Measurements from ENCODE around the gene PSMB10.
"Not testable (repeated sequence)": the region's sequence is repeated elsewhere in the genome, so short reads cannot be mapped to it uniquely, and the experiment has no call there.

Gene PSMB10

DNA sequence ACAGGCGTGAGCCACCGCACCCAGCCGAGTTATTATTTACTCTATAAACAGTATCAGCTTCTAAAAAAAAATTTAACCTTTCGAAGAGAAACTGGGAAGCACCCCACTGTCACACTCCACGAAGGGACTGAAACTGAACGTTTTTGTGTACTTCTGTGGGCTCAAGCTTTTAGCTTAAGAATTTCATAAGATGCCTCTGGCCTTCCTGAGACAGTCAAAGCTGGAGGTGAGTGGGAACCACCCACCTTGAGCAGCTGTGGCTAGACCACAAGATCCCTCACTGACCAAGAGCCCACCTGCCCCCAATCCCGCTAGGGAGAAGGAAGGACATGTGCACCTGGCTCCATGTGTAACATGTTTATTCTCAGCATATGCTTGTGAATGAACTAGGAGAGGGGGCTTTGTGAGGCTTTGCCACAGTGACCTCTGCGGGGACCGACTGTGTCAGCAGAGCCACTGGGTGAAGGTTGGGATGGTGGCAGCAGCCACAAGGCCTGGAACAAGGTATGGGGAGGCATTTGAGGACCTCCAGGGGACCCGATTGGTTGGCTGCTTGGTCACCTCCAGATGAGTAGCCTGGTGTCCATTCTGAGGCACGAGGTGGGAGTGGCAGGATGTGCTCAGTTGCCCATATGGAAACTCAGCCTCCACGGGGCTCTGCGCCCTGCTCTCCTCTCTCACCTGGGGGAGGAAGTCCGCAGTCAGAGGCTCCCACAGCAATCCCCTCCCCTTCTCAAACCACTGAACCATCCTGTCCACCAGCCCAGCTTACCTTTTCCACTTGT lies 38.9 kb upstream of the PSMB10 start:
- H3K27ac ChIP-seq = no peak overlapping the region
- TF ChIP-seq, protein P1, sequence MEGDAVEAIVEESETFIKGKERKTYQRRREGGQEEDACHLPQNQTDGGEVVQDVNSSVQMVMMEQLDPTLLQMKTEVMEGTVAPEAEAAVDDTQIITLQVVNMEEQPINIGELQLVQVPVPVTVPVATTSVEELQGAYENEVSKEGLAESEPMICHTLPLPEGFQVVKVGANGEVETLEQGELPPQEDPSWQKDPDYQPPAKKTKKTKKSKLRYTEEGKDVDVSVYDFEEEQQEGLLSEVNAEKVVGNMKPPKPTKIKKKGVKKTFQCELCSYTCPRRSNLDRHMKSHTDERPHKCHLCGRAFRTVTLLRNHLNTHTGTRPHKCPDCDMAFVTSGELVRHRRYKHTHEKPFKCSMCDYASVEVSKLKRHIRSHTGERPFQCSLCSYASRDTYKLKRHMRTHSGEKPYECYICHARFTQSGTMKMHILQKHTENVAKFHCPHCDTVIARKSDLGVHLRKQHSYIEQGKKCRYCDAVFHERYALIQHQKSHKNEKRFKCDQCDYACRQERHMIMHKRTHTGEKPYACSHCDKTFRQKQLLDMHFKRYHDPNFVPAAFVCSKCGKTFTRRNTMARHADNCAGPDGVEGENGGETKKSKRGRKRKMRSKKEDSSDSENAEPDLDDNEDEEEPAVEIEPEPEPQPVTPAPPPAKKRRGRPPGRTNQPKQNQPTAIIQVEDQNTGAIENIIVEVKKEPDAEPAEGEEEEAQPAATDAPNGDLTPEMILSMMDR (conservative IDR thresholded peaks at IDR 0.05) = no peak

DNA sequence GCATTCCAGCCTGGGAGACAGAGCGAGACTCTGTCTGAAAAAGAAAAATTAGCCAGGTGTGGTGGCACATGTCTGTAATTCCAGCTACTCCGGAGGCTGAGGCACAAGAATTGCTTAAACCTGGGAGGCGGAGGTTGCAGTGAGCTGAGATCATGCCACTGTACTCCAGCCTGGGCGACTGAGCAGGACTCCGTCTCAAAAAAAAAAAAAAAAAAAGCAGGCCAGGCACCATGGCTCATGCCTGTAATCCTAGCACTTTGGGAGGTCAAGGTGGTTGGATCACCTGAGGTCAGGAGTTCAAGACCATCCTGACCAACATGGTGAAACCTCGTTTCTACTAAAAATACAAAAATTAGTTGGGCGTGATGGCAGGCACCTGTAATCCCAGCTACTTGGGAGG lies 35.6 kb upstream of the PSMB10 start:
- not testable (repeated sequence) for H3K27ac ChIP-seq

DNA sequence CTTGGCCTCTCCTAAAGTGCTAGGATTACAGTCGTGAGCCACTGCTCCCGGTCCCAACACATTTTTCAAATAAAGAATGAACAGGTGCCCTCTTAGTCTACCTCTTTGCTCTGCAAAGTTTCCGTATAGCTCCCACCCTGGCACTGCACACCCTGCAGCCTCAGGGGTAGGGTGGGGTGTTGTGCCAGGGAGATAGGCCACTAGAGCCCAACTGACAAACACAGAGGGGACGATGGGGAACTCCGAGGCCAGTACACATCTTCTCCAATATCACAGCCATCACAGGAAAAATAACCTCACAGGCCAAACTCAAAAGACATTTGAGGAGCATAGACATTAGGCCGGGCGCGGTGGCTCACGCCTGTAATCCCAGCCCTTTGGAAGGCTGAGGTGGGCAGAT lies 34.5 kb upstream of the PSMB10 start:
- TF ChIP-seq, protein P1 (conservative IDR thresholded peaks at IDR 0.05) = no peak
- no peak overlapping the region for H3K27ac ChIP-seq

DNA sequence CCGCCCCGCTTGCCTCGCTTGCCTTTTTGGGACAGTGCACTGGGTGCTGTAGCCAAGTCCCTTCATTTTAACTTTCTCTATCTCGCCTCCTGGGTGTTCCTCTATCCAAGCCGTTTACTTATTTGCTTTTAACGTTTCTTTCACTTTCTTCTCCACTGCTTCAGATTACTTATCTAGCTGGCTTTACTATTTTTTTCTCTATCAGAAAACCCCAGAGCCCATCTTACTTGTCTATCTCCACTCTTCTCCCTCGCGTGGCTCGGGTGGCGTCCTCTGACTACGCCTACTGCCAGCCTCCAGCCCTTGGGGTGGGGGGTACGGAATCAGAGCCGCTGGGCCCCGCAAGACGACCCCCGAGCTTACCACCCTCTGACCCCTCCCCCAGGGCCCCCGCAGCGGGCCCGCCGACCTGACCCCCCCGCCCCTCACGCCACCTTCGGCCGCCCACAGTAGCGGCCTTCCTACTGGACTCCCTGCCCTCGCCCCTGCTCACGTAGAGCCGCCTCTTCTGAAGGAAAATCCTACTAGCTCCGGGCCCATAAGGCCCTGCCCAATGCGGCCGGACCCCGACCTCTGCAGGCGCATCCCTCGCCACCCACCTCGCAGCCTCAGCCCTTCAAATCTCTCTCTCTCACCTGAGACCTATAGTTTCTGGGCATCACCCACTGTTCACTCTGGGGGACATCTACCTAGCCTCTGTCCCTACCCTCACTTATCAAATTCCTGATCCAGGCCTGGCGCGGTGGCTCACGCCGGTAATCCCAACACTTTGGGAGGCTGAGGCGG lies 32.8 kb upstream of the PSMB10 start:
- H3K27ac ChIP-seq = peak overlapping the region; percentile 24; the same call in 1 of the 2 replicates
- TF ChIP-seq, protein P1 (conservative IDR thresholded peaks at IDR 0.05) = no peak

DNA sequence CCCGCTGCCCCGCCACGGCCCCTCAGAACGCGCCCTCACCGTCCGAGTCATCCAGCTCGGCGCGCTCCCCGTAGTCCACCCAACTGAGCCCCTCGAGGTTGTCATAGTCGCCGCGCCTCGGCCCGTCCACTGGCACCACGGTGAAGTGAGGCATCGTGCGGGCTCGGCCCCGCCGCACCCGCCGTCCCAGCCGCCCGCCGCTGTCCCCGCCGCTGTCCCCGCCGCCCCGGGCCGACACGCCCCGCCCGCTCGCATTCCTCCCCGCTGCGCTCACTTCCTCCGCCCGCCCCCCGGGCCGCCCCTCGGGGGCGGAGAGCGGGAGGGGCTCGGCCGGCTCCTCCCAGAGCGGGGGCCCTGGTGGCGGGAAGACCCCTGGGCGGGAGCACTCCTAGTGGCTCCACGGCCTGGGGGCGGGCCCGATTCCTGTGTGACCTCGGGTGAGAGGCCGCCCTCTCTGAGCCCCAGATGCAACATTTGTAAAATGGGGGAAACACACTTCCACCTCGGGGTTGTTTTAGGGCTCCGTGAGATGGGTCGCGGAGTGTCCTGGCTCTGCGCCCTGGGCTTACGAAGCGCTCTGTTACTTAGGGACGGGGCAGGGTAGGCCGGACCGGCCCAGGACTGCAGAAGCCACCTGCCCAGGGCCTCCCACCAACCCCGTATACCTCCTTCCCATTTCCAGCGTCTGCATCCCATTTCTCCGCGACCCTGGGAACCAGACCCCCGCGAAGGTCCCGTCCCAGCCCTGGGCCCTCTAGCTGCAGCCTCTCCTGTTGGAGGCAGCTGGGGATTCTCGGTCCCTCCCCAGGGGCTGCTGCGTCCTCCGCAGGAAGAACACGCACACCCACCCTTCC lies 32.0 kb upstream of the PSMB10 start, which contains the start of gene SLC12A4:
Gene SLC12A4 (minus strand): TSS at position 238 of the 854 bp plus-strand sequence. CDS start 84 bp downstream, at position 154.
- H3K27ac ChIP-seq = peak within 1 kb of the TSS; percentile 24; the same call in 1 of the 2 replicates
- TF ChIP-seq, protein P1 (conservative IDR thresholded peaks at IDR 0.05) = no peak

DNA sequence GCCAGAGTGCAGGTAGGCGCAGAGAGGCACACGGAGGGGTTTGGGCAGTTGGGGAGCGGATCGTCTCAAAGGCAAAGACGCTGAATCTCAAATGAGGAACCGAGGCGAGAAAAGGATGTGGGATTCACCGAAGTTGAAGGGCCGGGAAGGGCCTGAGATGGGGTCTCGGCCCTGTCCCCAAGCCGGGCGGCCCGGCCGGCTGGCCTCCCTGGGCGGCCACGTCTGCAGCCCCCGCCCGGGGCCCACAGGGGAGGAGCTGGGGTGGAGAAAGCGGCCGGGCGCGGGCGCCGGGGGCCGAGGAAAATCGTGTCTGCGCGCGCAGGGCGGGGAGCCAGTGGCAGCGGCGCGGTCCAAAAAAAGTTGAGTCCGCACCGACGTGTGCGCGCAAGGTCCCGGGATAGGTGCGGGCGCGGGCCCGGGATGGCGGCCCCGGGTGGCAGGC lies 31.3 kb upstream of the PSMB10 start:
- TF ChIP-seq, protein P1 (conservative IDR thresholded peaks at IDR 0.05) = no peak

DNA sequence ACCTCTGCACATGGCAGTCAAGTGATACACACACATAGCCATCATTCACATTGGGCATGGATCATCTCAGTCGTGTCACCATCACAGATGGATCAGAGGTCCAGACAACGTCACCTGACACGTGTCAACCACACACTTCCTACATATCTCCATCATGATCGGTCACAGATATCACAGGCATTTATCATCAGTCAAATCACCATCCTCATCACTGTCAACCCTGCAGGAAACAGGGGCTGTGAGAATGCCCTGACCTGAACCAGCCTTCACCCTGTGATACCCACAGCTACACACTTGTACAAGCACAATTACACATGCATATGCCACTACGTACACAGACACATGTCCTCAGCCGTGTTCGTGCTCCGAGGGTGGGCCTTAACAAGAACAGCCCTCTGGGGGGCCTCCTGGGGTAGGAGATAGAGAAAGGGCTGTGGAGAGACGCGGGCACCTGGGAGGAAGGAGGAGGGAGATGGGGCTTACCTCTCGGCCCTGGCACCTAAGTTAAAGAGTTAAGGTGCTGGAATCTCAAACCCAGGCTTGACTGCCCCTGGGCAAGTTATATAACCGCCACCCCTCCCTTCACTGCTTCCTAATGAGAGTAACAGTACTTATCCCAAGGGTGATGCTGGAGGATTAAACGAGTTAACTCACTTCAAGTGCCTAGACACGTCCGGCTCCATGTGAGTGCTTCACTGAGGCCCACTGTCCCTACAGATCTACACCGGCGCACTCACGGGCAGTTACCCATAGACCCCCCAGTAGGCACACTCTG lies 30.7 kb upstream of the PSMB10 start:
- H3K27ac ChIP-seq = no peak overlapping the region
- TF ChIP-seq, protein P1 (conservative IDR thresholded peaks at IDR 0.05) = no peak

More for the DNA sequence above, 31.3 kb upstream of the PSMB10 start:
- H3K27ac ChIP-seq = peak overlapping the region; percentile 24; the same call in 1 of the 2 replicates

Measured in VCaP (cell line).